Stimulated activated naive CD4-positive, alpha-beta T cell (primary cell): Measurements from ENCODE around the gene CEBPE.

ENCODE experiments used
- DNase-seq, 6 experiments: peaks; one replicate each; lab custom pipeline; 2025; lab: John Stamatoyannopoulos, UW

The CEBPE gene

DNA sequence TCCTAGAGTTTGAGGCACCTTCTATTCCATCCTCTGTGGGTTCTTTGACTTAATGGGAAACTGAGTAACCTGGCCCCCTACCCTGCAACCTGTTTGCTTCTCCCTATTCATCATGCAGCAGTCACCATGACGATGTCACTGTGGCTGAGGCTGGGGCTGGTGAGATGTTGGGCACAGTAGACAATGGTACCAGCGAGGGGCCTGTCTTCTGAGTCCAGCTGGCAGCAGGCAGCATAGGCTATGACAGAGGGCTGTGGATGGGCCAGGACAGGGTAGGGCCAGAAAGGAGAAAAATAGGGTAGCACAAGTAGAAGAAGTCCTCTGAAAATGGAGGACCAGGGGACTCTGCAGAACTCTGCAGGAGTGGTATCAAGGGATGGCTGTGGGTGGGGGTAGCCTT, 16.3 kb downstream of the CEBPE start:
- DNase-seq, result no peak

DNA sequence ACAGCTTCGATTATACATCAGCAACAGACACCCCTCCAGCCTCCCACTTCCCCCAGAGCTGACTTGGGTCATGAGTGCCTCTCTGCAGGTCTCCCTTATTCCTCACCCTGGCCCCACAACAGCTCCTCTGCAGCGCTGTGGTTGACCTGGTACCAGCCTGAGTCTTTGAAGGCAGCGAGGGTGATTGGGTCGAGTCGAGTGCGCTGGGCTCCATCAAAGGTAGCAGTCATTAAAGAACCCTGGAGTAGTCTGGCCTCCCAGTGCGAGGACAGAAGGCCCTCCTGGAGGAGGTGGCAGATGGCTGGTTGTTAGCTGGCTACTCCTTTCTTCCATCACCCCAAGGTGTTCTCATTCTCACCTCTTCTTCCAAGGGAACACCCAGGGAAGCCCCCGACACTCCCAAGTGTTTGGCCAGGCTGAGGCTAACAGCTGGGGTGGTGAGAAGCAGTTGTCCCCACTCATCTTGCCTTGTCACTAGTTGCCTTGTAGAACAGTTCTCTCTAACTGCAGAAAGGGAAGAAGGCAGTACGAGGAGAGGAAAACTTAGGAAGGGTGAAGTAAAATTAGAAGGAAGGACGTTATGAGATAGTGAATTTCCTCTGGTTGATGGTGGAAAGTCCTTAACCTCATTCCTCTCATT, 16.9 kb downstream of the CEBPE start:
- no peak for DNase-seq

DNA sequence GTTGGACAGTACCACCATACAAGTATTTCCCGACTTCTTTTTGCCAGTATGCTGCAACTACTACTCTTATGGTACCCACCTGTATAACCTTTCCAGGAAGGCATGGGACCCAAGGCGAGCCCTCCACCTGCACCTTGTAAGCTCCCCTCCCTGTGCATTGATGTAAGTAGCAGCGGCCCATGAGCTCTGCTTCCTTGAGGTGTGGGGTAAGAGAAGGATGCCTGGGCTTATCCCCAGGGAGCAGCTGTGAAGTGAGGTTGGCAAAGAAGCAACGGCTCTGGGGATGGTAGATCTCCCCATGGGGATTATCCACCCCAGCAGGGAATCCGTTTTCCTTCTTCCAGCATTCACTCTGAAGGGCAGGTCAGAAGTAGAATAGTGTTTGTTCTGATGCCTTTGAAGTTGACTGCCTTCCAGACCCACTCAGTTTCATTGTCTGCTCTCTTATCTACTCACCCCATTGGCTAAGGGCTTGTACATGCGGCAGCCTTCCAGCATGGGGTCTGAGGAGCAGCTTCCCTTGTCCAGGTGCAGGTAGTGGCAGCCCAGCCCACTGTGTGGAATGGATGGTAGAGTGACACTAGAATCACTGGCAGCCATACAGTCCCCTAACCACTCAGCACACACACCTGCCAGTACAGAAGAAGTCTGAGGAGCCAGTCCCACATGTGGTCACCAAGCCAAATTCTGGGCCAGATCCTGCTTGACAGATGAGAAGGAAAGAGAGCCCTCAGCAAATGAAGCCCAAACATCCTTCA, 17.7 kb downstream of the CEBPE start:
- DNase-seq, result no peak

DNA sequence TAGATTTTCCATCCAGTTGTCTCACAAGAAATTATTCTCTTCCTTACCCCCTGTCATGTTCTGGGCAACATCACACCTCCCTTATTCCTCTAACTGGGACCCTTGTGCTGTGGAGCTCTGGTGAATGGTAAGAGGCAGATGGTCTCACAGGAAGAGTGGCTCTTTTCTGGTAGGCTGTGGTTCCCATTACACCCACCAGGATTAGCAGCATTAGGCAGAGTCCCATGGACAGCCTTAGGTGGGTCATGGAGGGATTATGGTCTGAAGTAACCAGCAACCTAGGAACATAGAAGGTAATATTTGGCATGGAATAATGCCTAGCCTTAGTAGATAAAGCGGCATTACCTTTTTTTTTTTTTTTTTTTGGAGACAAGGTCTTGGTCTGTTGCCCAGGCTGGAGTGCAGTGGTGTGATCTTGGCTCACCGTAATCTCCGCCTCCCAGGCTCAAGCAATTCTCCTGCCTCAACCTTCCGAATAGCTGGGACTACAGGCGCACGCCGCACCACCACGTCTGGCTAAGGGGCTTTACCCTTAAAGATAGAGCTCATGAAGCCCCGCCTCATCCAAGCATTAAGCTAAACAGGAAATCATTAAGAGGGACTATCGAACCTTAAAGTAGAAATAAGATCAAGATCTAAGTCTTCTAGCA, 19.7 kb downstream of the CEBPE start:
- no peak for DNase-seq

DNA sequence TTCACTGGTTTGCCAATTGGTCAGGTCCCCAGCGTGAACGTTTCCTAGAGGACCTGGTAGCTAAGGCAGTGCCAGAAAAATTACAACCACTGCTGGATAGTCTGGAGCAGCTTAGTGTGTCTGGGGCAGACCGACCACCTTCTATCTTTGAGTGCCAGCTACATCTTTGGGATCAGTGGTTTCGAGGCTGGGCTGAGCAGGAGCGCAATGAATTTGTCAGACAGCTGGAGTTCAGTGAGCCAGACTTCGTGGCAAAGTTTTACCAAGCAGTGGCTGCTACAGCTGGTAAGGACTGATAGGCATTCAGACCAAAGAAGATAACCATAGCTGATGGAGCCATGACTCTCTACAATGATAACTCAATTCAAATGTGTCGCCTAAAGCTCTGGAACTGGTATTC, 21.3 kb downstream of the CEBPE start:
- no peak for DNase-seq

DNA sequence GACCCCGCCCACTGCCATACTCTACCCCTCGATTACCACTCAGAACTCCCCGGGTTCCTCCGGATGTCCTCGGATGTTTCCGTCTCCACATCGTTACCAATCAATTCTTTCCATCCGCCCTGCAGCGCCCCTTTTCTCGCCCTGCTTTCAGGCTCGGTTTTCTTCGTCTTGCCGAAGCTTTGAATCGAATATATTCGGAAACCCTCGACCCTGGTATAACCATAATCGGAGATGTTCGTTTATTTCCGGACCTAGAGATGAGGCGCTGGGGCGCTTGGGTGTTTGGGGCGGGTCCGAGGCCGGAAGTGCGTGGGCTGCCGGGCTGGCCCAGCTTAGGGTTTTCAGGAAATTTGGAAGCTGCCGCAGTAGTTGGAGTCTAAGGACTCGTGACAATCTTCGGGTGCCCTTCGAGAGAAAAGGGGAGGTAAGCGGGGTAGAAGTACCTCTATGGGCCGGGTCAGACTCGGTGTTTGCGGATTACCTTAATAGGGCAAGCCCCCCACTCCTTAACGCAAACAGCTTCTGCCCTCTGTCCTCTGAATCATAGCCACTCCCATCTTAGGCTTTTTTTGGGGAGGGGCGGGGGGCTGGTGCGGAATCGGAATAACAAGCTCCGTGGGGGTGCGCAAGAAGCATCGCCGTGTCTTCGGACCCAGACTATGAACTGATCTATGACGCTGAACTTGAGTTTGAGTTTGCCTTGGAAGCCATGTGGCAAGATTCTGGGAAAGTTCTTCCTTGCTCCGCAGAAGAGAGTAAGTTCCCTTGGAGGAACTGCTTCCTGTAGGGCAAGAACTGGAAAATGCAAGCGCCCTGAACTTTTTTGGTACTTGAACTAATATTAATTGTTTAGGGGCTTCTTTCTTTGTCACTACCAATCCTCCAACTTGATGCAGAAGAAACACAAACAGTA, 23.6 kb downstream of the CEBPE start, which contains the start of gene C14orf119:
Gene C14orf119, plus strand, starts transcription at position 310 of the 913 bp plus-strand sequence. CDS start 2,154 bp downstream, outside the sequence.
- DNase-seq, result no peak

DNA sequence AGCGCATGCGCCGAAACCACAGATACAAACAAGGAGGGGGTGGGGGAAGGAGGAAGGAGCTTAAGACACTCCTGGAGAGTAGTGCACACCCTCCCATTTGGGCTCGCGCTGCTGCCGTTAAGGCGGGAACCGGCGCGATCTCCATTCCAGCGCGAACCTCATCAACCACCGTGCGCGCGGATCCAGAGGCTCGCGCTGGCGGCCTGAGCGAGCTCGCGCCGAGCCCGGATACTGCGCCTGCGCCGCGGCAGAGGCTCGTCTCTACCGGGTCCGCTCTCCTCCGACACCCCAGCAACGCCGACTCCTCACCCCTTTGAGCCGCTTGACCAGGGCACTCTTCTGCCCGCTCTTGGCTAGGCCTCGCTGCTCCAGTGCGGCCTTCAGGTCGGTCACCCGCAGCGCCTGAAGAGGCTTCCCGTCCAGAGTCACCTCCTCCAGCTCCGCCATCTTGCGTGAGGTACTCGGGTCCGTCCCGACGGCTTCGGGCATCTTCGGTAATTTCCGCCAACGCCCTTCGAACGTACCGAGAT, 24.3 kb downstream of the CEBPE start, which contains the start of gene ACIN1:
Gene ACIN1, minus strand, starts transcription at position 471 of the 530 bp plus-strand sequence. Its CDS starts 24 bp downstream, at position 447.
- DNase-seq, result no peak

DNA sequence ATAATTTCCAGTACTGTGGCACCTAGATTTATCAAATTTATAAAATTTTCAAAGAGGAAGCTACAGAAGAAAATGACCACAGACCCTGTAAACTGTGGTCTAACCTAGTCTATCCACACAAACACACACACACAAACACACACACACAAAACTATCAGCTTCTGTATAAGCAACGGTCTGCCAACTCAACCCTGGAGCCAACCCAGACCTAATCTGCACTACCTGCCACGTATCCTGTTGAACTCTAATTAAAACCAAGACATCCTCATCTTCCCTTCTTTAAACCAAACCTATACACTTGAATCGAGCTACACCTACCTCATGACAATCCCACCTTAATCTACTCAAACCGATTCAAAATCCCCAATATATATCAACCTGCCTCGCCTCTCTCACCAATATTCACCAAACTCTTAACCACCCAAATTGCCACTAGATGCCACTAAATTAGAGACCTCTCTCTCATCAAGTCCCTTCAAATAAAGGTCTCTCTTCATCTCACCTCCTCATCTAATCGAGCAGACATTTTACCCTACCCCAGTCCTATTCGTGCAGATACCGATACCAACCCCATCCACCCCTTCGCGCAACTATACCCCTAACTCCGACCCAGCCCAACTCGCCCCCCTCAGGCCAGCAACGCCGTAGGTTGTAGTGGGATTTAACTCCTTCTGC, 24.9 kb downstream of the CEBPE start:
- DNase-seq, result no peak

DNA sequence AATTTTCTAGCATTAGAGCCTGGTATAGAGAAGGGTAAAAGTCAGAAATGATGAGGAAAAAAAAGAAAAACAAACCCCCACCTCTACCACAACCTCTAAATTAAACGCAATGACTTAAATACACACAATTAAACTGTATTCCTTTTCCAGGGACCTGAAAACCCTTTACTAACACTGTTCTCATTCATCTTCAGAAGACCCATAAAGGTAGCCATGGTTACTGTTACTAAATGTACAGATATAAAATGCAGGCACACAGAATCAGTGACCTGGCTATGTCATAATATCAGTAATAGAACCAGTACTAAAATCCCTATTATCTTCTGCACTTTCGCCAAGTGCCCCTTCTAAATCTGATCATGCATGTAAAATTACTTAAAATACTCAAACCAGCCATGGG, 25.5 kb downstream of the CEBPE start:
- no peak for DNase-seq

DNA sequence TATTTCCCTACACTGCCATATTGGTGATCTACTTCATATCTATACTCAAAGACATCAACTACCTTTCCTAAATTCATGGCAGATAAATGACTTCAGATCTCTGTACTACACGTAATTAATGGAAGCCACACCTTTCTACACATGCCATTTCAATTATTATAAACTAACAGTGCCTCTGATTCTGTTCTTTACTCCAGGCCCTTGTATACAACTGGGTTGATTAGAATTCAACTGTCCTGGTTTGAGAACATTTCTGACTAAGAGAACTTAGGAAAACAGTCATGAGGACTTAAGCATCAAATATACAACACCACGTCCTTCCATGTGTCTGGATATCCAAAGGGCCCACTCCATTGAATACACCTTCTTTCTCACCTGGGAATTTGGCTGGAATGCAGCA, 26.0 kb downstream of the CEBPE start:
- DNase-seq, result no peak

DNA sequence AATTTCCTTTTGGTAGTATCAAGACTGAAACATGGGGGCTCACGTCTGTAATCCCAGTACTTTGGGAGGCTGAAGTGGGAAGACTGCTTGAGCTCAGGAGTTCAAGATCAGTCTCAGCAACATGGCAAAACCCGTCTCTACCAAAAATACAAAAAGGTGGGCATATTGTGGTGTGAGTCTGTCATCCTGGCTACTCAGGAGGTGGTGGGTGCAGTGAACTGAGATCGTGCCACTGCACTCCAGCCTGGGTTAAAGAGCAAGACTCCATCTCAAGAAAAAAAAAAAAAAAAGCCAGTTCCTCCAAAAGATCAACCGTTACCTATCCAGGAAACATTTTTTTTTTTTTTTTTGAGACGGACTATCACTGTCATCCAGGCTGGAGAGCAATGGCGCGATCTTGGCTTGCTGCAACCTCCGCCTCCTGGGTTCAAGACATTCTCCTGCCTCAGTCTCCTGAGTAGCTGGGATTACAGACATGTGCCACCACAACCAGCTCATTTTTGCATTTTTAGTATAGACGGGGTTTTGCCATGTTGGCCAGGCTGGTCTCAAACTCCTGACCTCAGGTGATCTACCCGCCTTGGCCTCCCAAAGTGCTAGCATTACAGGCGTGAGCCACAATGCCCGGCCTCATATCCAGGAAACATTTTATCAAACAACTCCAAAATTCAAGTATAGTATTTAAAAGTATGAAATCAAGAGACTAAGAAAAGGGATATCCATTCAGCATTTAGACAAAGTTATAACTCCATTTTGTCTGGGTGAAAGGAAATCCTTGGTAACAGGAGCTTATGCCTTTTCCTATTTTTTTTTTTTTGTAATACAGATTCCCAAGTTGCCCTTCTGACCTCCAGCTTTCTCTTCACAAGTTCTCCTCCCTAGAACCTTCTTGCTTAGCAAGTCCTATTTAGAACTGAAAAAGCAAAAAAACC, 27.5 kb downstream of the CEBPE start:
- DNase-seq, result no peak

DNA sequence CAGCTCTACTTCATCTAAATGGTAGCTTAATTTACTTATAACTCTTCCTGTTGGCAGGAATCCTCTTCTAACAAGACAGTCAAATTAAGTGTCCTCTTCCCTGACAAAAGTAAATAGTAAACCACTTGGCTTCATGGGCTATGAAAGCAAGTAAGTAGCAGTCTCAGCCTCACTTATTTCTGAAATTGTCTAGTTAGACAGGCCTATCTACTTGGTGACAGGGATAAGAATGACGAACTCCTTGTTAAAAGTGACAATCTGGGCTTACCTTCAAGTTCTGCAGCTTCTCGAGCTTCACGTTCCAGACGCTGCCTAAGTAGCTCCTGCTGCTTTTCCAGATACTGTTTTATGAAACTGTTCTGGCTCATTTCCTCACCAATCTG, 28.8 kb downstream of the CEBPE start:
- no peak for DNase-seq

DNA sequence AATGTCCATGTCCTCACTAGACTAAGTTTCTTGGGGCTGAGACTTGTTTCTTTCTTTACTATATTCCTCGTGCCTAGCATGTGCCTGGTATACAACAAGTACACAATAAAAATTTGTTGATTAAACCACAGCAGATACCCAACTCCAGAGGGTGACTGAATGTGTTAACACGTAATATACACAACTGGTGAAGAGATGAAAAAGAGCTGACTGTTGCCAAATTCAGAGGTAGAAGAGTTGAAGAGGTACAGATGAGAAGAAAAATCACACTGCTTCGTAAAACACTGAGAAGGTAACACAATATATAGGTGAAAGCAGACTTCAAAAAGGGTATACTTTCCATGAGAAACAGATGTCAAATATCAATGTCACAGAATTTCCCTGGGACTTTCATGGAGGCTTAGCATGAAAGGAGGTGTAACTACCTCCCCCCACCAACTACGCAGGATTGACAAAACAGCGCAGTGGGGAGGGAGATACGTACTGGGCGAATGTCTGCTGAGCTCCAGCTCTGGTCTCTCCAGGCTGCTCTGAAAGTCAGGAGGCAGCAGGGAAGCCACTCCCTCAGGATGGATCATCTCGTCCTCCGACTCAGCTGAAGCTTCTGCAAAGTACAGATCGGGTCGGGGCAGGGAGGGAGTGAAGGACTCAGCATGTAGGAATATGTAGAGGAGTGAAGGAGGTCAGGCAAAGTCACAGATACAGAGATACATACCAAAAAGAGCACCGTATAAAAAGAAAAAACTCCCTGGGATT, 29.4 kb downstream of the CEBPE start:
- DNase-seq, result no peak

DNA sequence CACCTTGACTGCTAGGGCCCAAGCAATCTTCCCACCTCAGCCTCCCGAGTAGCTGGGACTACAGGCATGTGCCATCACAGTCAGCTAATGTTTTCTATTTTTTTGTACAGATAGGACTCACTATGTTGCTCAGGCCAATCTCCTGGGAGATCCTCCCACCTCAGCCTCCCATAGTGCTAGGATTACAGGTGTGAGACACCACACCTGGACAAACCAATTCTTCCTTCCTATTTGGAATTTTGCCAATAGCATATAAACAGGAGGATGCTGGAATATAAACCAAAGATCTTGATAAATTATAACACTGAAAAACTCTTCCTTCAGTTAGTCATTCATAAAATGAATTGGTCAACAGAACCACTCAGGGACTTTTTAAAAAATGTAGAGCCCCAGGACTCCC, 32.5 kb downstream of the CEBPE start:
- no peak for DNase-seq

DNA sequence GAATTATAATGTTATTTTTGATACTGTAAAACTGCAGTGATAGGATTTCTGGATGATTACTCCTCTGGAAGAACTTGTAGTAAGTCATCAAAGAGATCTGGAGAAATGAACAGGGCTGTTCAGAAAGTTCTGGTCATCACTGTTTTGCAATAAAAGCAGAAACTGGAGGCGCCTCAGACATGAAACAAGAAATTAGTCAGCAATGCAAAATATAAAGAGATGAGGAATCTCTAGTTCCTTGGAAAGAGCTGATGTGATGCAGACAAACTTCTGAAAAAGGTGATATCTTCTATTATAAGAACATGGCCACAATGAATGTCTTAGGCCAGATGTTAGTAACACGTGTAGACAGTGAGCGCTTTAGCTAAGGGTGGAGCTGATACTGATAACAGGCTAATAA, 33.6 kb downstream of the CEBPE start:
- no peak for DNase-seq

DNA sequence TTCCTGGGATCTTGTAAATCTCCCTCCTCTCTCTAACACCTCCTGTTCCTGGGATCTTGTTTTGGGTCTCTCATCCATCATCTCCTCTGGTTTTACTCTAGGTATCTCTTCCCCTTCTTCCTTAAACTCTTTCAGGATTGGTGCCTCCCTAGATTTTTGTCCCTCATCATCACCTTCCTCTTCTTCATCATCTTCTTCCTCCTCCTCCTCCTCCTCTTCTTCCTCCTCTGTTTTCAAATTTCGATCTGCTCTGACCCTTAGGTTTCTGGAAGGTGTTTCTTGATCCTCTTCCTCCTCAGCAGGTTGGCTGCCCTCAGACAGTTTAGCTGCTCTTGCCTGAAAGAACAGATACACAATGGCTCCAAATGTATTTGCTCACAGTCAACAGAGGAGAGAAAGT, 38.6 kb downstream of the CEBPE start:
- no peak for DNase-seq

DNA sequence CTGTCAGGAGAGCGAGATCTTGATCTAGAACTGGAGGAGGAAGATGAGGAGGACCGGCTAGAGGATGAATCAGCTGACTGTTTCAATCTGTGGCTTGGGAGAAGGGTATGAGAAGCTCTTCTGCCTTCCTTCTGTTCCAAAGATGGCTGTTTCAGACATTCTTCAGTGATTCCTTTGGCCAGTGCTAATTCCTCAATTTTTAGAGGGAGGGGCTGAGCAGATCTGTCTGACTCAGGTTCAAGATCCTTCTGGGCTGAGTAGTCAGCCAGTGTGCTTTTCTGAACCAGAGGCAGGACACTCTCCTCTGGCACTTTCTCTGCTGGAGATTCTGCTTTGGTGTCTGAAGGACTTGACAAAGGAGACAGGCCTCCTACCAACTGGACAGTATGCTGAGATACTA, 39.3 kb downstream of the CEBPE start:
- DNase-seq, result no peak

DNA sequence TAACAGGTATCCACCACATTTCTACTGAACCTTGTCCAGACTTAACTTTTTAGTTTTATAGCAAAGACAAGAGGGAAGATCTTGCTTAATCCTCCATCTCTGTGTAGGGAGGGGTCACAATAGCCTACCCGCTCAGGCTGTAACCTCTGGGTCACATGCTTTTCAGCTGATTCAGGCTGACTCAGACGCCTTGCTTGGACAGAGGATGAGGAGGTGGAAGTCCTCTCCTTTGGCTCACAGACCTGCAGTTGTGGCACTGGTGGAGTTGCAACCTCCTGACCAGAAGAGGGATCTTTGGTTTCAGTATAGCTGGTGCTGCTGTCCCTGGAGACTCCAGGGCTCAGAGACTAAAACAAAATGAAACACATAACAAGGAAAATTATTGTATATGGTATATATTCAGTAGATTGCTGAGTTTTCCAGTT, 40.4 kb downstream of the CEBPE start:
- DNase-seq, result no peak

DNA sequence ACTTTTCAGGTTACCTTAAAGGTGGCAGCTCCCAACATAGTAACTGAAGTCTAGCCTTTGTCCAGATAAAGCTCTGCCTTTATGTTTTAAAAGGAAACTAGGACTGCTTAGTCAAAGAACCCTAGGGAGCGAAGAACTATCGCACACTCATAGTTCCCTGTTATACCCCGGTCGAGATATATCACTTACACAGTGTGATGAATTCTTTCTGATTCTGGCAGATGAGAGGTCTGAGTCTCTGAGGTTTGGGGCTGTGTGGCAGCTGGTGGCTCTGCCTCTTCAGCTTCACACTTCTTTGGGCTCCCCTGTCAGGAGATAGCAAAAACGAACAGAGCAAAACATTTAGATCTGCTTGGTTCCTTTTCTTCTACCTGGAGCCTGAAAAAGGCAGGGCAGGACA, 41.1 kb downstream of the CEBPE start:
- no peak for DNase-seq
